ENCODE data around the gene LAMB1. TPM values are rescaled to one million over a fixed set of nuclear protein-coding genes. Genes with fewer than 3 reads are reported as not detected.
"Not testable (repeated sequence)": the region's sequence is repeated elsewhere in the genome, so short reads cannot be mapped to it uniquely, and the experiment has no call there.

LAMB1 gene
- total RNA-seq, 1 donor from 2014 or later = 30.2 TPM

DNA sequence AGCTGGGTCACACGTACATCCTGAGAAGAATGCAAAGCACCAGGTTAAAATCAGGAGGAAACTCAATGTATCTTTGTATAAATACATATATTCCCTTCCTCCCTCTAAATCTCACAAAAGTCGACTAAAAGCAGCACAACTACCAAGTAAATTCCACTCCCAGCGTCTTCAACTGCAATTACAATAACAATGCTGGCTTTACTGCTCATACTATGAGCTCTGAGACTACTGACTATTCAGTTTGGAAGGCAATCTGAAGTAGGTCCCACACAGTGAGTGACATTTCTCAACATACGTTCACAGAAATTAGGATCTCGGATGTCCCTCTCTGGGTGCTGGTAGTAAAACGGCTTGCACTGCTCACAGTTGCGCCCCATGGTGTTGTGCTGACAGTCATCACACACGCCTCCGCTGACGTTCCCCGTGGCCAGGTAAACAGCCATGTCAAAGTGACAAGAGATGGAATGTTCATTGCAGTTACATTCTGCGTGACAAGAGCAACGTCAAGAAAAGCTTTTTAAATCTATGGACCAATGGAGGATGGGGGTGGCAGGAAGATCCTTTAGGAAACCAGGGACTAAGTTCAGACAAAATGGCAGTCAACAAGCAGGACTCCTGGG lies 27.5 kb downstream of the LAMB1 start:
- FAIRE-seq = no peak

DNA sequence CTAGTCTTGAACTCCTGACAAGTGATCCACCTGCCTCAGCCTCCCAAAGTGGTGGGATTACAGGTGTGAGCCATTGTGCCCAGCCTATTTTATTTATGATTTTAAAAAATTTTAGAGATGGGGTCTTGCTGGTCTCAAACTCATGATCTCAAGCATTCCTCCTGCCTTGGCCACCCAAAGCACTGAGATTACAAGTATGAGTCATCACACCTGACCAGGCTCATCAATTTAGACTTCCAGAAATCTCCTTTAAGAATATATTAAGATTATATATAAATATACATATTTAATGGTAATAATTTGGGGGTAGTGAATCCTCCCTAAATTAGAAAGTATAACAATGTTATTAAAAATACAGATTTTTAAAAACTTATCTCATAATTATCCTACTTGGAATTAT lies 29.1 kb downstream of the LAMB1 start:
- DNase-seq (ENCODE audit: low spot score in 2 of 2) = no peak
- FAIRE-seq = no peak

More for the DNA sequence above, 27.5 kb downstream of the LAMB1 start:
- DNase-seq (ENCODE audit: low spot score in 2 of 2) = no peak

- FAIRE-seq = no peak
Observed at GRCh38 chr7:107972941-107973376, 30.0 kb downstream of the LAMB1 start.

GRCh38 chr7:107972075-107972482 lies 30.9 kb downstream of the LAMB1 start:
- DNase-seq (ENCODE audit: low spot score in 2 of 2) = no peak
- no peak for FAIRE-seq

More at GRCh38 chr7:107972941-107973376, 30.0 kb downstream of the LAMB1 start:
- no peak for DNase-seq (ENCODE audit: low spot score in 2 of 2)

DNA sequence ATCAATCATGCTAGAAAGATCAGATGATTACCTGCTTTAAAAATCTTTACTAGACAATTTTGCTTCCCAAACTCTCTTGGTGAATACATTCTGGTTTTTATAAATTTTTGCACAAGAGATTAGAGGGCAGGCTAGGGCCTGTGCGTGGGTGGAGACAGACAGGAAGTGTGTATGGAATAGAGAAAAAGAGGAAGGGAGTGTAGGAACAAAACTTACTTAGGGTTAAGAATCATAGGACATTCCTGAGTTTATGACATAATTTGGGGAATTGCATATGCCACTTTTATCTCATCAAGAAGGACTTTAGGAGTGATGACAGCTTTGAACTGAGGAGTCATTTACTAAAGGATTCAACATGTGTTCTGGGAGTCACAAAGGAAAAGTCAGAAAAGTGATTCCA lies 31.3 kb downstream of the LAMB1 start:
- DNase-seq (ENCODE audit: low spot score in 2 of 2) (no peak), FAIRE-seq (no peak)

- no peak for DNase-seq (ENCODE audit: low spot score in 2 of 2)
- FAIRE-seq = no peak
Observed at GRCh38 chr7:107971100-107971499, 31.9 kb downstream of the LAMB1 start.

DNA sequence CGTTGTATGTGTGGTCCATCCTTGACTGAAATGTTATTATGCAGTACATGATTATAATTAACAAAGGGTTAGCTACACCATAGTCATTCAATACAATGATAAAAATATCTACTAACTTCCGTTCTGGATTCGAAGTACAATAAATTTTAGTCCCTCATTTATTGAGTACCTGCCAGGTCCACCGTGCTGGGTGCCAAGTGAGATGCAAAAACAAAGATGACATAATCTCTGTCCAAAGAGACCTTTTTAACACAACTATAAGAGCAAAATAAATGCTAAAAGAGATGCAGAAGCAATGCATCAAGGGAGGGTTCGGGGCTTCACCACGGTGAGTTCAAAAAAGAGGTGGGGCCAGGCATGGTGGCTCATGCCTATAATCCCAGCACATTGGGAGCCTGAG lies 33.1 kb downstream of the LAMB1 start:
- FAIRE-seq (no peak), DNase-seq (ENCODE audit: low spot score in 2 of 2) (no peak)

- DNase-seq (ENCODE audit: low spot score in 2 of 2) (no peak), FAIRE-seq (no peak)
Observed at GRCh38 chr7:107968449-107968848, 34.5 kb downstream of the LAMB1 start.

DNA sequence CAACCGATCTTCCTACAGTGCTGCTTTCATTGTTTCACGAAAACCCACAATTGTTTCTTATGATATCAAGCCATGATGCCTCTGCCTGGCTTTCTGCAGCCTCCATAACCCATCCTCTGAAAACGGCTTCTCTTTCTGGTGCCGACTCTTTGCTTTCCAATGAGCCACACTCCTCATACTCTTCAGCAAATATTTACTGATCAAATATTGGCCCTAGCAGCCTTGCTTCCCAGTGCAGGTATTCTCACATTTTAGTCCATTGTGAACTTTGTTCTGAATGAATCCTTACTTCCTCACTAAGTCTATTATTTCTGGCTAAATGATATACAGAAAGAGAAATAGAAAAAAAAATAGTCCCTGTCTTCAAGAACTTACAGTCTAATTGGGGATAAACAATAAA lies 35.5 kb downstream of the LAMB1 start:
- FAIRE-seq = no peak
- no peak for DNase-seq (ENCODE audit: low spot score in 2 of 2)

GRCh38 chr7:107966711-107967110 lies 36.2 kb downstream of the LAMB1 start:
- FAIRE-seq (no peak), DNase-seq (ENCODE audit: low spot score in 2 of 2) (no peak)

GRCh38 chr7:107964510-107964909 lies 38.5 kb downstream of the LAMB1 start:
- DNase-seq (ENCODE audit: low spot score in 2 of 2) = no peak
- no peak for FAIRE-seq

GRCh38 chr7:107962817-107963216 lies 40.1 kb downstream of the LAMB1 start:
- FAIRE-seq (no peak), DNase-seq (ENCODE audit: low spot score in 2 of 2) (no peak)

- no peak for DNase-seq (ENCODE audit: low spot score in 2 of 2)
Observed at GRCh38 chr7:107961405-107961804, 41.6 kb downstream of the LAMB1 start.

GRCh38 chr7:107960272-107960671 lies 42.7 kb downstream of the LAMB1 start:
- FAIRE-seq = no peak
- no peak for DNase-seq (ENCODE audit: low spot score in 2 of 2)

More at GRCh38 chr7:107961405-107961804, 41.6 kb downstream of the LAMB1 start:
- FAIRE-seq = no peak

GRCh38 chr7:107959527-107959898 lies 43.4 kb downstream of the LAMB1 start:
- DNase-seq (ENCODE audit: low spot score in 2 of 2) = no peak
- FAIRE-seq = no peak

DNA sequence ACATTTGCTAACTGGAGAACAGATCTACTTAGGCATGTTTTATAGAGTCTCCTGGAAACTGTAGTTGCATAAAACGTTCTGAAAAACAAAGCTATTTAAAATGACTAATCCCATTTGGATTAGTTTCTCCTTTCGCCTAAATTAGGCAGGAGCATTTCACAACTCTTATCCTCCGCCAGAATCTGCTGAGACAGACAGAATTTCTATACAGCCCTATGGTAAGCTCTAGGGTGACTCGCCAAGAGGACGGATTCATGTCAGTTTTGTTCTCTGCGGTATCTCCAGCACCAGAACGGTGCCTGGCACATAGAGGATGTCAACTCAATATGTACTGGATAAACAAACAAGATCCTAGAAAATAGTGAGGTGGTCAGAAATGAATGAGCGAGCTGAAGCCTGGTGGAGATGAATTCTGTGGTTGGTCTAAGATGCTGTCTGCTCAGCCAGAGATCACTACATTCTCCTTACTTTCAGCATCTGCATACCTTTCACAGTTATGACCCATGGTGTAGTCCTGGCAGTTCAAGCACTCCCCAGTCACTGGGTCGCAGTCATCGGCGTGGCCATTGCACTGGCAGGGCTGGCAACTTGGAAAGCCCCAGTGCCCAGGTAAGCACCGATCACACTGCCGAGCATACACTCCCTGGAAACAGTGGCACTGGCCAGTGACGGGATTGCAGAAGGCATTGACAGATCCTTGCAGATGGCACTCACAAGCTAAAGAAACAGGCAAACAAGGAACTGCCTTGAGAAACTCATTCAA lies 44.0 kb downstream of the LAMB1 start:
- no peak for DNase-seq (ENCODE audit: low spot score in 2 of 2)
- no peak for FAIRE-seq

- FAIRE-seq (no peak), DNase-seq (ENCODE audit: low spot score in 2 of 2) (no peak)
Observed at GRCh38 chr7:107957436-107957835, 45.5 kb downstream of the LAMB1 start.

DNA sequence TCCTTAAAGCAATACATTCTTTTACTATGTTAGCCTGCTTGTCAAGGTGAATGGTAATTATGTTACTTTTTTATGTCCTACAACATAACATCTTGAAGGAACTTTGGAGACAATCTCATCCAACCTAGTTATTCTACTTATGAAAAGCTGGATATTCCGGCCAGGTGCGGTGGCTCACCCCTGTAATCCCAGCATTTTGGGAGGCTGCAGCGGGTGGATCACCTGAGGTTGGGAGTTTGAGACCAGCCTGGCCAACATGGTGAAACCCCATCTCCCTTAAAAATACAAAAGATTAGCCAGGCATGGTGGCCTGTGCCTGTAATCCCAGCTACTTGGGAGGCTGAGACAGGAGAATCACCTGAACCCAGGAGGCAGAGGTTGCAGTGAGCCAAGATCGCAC lies 46.0 kb downstream of the LAMB1 start:
- not testable (repeated sequence) for FAIRE-seq; DNase-seq (ENCODE audit: low spot score in 2 of 2)

DNA sequence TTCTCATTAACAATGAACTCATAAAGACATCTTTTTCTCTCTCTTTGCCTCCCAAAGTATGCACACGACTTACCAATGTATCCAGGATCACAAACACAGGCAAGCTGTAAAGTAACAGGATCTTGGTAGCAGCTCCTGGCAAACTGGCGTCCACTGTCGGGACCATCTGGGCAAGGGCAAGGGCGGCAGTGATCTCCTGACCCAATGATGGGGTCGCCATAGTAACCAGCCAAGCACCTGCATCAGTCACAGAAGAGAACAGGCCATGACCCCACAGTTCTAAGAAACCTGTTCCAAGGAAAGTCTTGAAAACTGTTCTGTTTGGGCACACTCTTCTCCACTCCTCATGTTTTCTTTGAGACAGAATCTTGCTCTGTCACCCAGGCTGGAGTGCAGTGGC lies 47.6 kb downstream of the LAMB1 start:
- FAIRE-seq = no peak
- DNase-seq (ENCODE audit: low spot score in 2 of 2) = no peak

GRCh38 chr7:107953924-107954303 lies 49.0 kb downstream of the LAMB1 start:
- no peak for FAIRE-seq
- no peak for DNase-seq (ENCODE audit: low spot score in 2 of 2)

DNA sequence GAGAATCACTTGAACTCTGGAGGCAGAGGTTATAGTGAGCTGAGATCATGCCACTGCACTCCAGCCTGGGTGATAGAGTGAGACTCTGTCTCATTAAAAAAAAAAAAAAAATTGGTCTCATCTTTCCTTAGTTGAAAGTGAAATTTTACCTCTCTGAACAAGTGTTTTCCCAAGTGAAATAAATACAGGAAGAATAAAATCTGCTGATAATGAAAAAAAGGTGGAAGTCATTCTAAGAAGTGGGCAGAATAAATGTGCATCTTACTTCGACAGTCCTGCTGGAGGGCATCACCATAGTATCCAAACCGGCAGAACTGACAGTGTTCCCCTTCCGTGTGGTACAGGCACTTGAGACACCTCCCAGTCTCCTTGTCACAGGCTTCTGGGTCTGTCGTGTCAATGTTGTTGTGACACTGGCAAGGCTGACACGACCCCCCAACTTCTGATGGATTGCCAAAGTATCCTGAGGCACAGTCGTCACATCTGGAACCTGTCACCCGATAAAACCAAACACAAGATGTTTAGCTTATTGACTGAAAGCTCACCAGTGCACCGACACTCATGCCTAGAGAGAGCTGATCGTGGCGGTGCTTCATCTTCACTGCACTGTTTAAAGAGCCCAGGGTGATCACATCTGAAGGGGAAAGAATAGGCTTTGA lies 49.6 kb downstream of the LAMB1 start:
- FAIRE-seq = no peak

GRCh38 chr7:107951896-107952295 lies 51.1 kb downstream of the LAMB1 start:
- DNase-seq (ENCODE audit: low spot score in 2 of 2) (no peak), FAIRE-seq (no peak)

More for the DNA sequence above, 49.6 kb downstream of the LAMB1 start:
- DNase-seq (ENCODE audit: low spot score in 2 of 2) = no peak

Measured in frontal cortex (tissue), 4 donors.